ENCODE data around the gene PRKAG3.

PRKAG3 gene

GRCh38 chr2:218814540-218815243 is 16.9 kb downstream of the PRKAG3 start:
- no peak for DNase-seq (ENCODE audit: low spot score)

- no peak for DNase-seq (ENCODE audit: low spot score)
Observed at GRCh38 chr2:218813771-218814460, 17.7 kb downstream of the PRKAG3 start.

GRCh38 chr2:218812861-218813260 is 18.7 kb downstream of the PRKAG3 start:
- DNase-seq (ENCODE audit: low spot score), result no peak

DNA sequence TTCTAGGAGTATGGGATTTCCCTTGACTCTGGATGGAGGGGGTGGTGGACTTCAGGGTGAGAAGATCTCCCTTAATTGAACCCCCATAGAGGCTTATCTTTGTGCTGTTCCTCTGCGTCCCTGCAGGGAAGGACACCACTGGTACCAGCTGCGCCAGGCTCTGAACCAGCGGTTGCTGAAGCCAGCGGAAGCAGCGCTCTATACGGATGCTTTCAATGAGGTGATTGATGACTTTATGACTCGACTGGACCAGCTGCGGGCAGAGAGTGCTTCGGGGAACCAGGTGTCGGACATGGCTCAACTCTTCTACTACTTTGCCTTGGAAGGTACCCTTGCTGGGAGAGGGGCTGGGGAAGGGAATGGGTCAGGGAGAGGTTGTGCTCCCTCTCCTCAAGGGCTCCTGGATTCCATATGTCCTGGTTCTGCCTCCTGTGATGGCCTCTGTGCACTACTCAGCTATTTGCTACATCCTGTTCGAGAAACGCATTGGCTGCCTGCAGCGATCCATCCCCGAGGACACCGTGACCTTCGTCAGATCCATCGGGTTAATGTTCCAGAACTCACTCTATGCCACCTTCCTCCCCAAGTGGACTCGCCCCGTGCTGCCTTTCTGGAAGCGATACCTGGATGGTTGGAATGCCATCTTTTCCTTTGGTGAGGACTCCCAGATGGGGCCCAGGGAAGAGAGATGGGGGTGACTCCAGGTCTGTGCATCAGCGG is 19.3 kb downstream of the PRKAG3 start:
- DNase-seq (ENCODE audit: low spot score), result no peak

- no peak for DNase-seq (ENCODE audit: low spot score)
Observed at GRCh38 chr2:218811382-218811781, 20.2 kb downstream of the PRKAG3 start.

- DNase-seq (ENCODE audit: low spot score), result no peak
Observed at GRCh38 chr2:218810256-218810655, 21.3 kb downstream of the PRKAG3 start.

DNA sequence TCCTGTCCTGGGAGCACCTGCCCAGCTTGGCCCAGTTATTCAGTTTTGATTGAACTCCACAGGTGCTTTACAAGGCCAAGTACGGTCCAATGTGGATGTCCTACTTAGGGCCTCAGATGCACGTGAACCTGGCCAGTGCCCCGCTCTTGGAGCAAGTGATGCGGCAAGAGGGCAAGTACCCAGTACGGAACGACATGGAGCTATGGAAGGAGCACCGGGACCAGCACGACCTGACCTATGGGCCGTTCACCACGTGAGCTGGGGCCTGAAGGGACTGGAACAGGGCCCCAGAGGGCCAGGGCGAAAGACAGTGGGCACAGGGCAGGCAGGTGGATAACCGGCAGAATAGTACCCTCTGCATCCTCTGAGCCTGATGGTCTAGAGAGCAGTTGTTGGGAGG is 22.1 kb downstream of the PRKAG3 start:
- no peak for DNase-seq (ENCODE audit: low spot score)

DNA sequence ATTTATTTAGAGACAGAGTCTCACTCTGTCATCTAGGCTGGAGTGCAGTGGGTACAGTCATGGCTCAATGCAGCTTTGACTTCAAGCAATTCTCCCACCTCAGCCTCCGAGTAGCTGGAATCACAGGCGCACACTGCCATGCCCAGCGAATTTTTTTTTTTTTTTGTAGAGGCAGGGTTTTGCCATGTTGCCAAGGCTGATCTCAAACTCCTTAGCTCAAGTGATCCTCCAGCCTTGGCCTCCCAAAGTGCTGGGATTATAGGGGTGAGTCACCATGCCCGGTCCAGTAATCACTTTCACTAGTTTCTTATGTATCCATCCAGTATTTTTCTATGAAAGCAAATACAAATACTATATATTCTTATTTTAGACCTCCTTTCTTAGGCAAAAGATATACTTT is 24.0 kb downstream of the PRKAG3 start:
- no peak for DNase-seq (ENCODE audit: low spot score)

- DNase-seq (ENCODE audit: low spot score), result no peak
Observed at GRCh38 chr2:218806346-218806978, 25.1 kb downstream of the PRKAG3 start.

DNA sequence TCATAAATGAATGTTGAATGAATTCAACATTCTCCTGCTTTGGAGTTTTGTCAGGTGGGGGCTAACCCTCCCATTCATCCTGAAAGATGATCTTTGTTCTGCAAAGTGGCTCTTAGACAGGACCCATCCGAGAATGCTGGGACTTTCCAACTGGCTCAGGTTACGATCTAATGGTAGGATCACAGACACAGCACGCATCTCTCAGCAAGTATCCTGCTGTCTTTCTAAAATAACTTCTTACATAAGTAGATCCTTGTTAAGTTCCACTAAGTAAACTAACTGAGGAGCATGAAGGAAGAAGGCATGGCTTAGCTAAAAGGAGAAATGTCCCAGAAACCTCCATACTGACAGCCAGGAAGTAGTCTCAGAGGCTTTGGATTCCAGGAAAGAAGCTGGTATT is 26.0 kb downstream of the PRKAG3 start:
- no peak for DNase-seq (ENCODE audit: low spot score)

DNA sequence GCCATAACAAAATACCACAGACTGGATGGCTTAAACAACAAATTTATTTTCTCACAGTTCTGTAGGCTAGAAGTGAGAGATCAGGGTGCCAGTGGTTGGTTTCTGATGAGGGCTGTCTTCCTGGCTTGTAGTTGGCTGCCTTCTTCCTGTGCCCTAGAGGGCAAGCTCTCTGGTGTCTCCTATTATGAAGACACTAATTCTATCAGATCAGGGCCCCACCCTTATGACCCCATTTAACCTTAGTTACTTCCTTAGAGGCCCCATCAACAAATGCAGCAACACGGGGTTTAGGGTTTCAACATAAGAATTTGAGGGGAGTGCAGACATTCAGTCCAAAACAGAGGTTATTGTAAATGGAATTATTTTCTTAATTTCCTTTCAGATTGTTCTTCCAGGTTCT is 26.8 kb downstream of the PRKAG3 start:
- no peak for DNase-seq (ENCODE audit: low spot score)

GRCh38 chr2:218802386-218802994 is 29.1 kb downstream of the PRKAG3 start:
- no peak for DNase-seq (ENCODE audit: low spot score)

GRCh38 chr2:218799990-218800389 is 31.6 kb downstream of the PRKAG3 start:
- no peak for DNase-seq (ENCODE audit: low spot score)

DNA sequence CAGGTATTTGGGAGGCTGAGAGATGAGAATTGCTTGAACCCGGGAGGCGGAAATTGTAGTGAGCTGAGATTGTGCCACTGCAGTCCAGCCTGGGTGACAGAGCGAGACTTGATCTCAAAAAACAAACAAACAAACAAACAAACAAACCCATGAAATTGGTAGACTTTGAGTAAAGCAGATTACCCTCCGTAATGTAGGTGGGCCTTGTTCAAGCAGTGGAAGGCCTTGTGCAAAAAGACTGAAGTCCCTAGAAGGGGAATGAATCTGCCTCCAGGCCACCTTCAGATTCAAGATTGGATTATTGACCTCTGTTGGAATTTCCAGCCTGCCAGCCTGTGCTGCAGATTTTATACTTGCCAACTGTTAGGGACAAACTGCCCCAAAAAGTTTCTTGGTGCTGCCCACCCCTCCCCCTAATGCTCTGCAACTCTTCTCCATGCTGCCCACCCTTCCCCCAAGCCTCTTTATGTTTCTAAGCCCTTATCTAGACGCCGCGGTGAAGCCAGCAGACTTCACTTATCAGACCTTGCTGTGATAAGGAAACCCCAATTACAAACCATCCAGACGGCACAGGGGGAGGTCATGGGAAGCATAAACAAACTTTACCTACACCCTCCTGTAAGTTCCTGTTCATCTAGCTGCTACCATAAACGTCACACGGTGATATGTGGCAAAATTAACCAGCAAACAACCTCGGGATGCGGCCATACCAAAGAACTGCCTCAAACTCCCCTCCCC is 32.7 kb downstream of the PRKAG3 start:
- DNase-seq (ENCODE audit: low spot score), result no peak

- DNase-seq (ENCODE audit: low spot score), result no peak
Observed at GRCh38 chr2:218796691-218797090, 34.9 kb downstream of the PRKAG3 start.

- DNase-seq (ENCODE audit: low spot score), result no peak
Observed at GRCh38 chr2:218792433-218792832, 39.2 kb downstream of the PRKAG3 start.

- DNase-seq (ENCODE audit: low spot score), result no peak
Observed at GRCh38 chr2:218788529-218789255, 42.9 kb downstream of the PRKAG3 start.

DNA sequence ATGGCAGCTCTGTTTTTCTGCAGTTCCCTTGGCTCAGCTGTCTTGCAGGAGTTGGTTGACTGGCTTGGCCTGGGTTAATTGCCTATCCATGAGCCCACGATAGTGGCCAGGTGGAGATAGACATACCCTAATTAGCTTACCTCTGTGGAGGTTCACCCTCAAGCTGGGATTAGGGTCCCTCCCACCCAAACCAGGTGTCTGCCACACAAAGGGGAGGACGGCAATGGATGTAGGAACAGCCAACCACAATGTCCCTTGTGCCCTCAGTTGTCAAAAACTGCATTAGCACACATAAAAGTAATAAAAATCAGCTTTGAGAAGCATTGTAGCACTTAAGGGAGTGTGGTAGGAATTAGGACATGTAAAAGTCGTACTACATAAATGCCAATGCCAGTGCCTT is 45.5 kb downstream of the PRKAG3 start:
- no peak for DNase-seq (ENCODE audit: low spot score)

- no peak for DNase-seq (ENCODE audit: low spot score)
Observed at GRCh38 chr2:218785103-218785502, 46.5 kb downstream of the PRKAG3 start.

GRCh38 chr2:218783688-218784087 is 47.9 kb downstream of the PRKAG3 start:
- DNase-seq (ENCODE audit: low spot score), result no peak

GRCh38 chr2:218782528-218782844 is 49.1 kb downstream of the PRKAG3 start:
- DNase-seq (ENCODE audit: low spot score), result no peak

Data from kidney capillary endothelial cell (primary cell).